HG02623 (cell line): ENCODE results near the gene TNNC1.

Experiments
- ATAC-seq: cut with Tn5 transposase; IDR thresholded peaks from one replicate; pipeline ENCODE4 v1.9.1; 2021; ENCODE audit warnings: moderate library complexity; ENCODE audit not compliant: unreplicated experiment

Gene TNNC1

DNA sequence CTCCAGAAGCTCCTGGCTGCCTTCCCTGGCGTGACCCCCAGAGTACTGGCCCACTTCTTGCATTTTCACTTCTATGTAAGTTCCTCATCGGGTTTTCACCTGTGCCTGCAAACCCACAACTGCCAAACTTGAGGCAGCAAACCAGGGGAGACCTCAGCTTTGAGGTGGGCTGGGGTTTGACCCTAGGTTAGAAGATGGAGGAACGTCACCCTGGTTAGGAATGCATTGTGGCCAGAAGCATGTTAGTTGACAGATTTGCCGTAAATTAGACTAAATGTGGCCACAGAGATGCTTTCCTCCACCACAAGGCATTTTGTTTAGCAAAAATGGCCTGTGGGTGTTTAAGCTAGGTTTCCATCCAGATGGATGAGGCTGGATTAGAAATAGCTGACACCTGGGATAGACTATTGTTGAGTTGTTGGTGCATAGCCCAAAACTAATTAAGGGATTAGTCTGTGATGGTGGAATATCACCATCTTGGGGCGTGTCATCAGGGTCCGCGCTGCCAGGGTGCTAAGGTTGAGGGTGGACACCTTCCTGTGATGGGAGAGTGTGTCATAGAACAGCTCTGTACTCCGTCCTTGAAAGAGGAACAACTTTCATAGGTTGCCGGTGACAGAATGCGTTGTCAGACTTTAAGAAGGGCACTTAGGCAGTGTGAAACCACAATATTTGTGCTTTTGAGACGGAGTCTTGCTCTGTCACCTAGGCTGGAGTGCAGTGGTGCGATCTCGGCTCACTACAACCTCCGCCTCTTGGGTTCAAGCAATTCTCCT is 5.1 kb upstream of the TNNC1 start:
- no peak for ATAC-seq

DNA sequence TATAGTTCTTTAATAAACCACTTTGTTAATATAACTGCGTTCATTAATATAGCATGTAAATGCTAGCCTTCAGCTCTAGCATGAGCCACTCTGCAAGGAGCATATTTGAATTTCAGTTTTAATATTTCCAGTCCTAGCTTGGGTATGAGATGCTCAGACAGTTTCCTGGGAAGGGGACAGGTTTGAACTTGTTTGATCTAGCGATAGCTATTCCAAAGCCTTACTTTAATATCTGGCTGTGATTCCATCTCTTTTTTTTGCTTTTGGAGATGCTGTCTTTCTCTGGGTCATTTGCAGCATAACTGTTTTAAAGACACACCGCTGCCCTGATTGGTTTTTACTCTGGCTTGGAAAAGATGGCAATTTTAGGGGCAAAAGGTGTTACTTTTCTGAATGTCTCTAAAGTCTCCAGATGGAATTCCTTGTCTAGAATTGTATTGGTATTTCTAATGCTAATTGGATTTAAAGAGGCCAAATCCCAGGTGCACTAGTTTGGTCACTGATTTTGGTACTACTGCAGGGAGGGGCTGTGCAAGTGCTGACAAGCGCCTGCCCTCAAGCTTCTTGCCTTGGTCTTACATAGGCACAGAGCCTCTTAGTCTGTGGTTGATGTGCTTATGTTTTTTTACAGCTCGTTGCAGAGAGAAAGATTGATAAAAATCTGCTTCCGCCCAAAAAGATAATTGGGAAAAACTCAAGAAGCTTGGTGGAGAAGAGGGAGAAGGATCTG is 4.4 kb upstream of the TNNC1 start:
- no peak for ATAC-seq

DNA sequence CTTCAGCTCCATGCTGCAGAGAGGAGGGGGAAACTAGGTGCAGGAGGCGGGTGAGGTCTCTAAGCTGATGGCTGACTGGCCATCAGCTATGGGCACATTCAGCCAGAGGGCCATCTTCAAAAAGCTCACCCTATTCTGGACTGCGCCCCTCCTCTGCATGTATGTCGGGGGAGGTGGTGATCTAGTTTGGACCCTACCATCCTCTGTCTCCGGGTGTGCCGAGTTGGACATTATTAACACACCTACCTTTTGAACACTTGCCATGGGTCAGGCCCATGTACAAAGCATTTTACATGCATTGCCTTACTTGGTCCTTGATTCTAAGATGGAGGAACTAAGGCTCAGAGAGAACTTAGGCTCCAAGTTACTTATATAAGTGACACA is 3.0 kb upstream of the TNNC1 start:
- no peak for ATAC-seq

DNA sequence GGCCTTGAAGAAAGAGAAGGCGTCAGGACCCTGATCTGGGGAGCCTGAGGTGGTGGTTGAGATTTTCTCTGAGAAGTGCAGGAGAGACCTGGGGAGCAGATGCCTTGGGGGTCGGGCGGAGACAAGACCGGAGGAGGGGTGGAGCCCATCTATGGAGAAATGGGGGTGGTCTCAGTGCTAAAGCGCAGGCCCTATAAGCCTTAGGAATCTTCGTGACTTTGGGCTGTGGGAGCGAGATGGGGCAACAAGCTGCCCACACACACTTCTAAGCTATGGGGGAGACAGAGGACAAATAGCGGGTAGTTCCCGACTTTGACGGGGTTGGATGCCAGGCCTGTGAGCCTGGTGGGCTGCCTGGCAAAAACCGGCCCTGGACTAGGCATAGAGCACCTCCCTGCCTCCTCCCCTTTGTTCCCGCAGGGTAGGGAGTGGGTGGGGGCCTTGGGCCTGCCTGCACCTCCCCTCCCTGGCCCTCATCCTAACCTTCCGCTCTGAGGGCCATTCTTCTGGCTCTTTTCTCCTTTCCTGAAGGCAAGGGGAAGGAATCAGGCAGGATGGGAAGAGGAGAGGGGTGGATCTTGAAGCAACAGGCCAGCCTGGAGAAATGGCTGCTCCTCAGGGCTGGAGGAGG is 2.4 kb upstream of the TNNC1 start:
- no peak for ATAC-seq

DNA sequence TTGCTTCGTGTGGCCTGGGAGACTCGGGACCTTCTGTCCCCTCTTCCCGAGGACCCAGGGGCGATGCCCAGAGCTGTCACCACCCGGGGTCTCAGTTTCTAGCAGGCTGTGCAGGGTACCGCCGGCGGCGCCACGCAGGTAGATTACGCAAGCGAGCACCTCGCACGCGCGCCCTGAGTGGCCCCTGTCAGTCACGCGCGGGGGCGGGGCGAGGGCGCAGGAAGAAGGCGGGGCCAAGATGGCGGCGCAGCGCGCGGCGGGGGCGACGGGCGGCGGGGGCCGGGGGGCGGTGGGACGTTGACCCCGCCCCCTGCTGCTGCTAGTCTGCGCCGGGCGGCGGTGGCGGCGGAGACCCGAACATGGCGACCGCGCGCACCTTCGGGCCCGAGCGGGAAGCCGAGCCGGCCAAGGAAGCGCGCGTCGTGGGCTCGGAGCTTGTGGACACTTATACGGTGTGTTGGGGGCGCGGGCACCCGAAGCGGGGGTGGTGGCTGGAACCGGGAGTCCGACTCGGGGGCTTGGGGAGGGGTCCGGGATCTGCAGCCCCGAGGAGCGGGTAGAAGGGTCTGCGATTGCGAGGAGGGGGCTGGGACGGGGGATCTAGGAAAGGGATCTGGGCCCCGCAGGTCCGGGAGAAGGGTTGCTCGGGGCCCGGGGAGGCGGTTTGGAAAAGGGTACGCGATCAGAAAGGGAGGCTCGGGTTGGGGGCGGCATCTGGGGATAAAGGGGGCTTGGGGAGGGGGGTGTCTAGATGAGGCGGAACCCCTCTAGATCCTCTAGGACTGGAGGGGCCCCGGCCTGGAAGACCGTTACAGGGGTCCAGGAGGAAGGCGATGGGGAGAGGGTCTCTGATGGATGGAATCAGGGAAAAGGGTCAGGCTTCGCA is 1.7 kb upstream of the TNNC1 start, which contains the start of gene NISCH:
Gene NISCH, plus strand, starts transcription at position 322 of the 886 bp plus-strand sequence. Its CDS starts 38 bp downstream, at position 360.
- peak; percentile 64 for ATAC-seq

DNA sequence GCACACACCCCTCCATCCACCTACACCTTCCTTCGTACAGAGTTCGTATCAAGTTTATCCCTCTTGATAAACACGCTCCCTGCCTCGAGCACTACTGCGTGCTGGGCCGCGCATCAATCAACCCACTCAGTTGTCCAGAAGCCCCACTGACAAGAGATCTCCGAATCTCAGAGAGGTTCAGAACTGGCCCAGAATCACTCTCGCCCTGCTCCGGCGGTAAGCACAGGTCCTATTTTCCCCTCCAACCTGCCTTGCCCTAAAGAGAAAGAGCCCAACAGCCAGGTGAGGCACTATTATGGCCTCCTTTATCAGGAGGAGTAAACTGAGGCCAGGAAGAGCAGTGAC is 1.1 kb upstream of the TNNC1 start:
- ATAC-seq: no peak

DNA sequence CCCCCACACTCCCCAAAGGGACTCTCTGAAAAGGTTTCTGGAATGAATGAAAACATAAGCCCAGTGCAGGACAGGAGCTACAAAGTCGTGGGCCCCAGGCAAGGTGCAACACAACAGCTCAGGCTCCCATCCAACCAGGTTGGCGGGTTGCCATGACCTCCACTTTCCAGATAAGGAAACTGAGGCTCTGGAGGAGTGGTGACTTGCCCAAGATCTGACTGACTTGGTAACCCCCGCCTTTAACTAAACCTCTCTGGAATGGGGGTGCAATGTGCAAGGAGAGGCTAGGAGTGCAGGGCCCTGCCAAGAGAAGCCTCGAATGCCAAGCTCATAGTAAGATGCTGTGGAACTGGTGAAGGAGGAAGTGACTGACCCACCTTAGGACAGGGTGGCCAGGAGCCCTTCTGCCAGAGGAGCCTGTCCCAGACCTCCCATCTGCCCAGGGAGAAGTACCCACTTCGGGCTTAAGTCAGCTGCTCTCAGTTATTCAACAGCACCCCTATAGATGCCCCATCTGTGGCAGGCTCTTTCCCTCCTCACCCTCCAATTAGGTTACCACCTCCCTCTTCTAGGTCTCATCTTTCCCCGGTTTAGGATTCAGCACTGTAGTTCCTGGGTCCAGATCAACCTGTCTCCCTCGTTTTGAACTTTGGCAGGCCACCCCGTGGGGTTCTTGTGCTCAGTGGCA is 553 bp upstream of the TNNC1 start:
- ATAC-seq: no peak

DNA sequence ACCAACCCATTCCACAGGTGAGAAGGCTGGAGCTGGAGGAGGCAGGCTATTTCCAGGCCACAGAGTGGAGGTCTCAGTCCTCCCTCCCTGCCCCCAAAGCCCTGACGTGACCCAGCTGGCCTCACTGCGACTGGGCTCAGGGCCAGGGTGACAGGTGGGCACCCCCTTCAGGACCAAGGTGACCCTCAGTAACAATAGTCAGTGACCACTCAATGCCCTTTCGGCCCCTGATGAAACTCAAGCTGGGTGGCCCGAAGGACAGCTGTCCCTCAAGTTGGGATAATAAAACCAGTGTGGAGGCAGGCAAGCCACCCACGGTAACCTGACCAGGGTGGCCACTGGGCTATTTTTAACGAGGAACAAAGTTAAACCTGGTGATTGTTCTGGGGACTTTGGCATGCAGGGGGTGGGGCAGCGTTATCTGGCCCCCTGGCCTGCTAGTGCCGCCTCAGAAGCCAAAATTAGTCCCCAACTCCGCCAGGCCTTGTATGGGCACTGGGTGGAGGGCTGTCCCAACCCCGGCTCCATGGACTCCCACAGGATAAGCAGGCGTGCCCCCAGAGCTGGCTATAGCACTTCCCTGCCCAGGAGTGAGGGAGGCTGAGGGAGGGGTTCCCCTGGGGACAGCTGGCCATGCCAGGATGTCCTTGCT is 1.1 kb downstream of the TNNC1 start:
- ATAC-seq: no peak

DNA sequence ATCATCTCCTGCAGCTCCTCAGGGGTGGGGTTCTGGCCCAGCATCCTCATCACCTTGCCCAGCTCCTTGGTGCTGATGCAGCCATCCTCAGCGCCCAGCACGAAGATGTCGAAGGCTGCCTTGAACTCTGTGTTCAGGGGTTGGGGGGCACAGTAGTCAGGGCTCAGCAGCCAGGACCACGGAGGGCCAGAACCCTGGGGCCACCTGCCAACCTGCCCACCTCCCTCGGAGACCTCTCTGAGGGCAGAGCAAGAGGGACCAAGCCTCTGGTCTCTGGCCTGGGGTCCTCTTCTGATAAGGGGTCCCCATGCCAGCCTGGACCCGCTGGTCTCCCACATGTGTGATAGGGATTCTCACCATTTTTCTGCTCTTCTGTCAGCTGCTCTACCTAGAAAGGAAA is 1.7 kb downstream of the TNNC1 start:
- ATAC-seq: no peak

DNA sequence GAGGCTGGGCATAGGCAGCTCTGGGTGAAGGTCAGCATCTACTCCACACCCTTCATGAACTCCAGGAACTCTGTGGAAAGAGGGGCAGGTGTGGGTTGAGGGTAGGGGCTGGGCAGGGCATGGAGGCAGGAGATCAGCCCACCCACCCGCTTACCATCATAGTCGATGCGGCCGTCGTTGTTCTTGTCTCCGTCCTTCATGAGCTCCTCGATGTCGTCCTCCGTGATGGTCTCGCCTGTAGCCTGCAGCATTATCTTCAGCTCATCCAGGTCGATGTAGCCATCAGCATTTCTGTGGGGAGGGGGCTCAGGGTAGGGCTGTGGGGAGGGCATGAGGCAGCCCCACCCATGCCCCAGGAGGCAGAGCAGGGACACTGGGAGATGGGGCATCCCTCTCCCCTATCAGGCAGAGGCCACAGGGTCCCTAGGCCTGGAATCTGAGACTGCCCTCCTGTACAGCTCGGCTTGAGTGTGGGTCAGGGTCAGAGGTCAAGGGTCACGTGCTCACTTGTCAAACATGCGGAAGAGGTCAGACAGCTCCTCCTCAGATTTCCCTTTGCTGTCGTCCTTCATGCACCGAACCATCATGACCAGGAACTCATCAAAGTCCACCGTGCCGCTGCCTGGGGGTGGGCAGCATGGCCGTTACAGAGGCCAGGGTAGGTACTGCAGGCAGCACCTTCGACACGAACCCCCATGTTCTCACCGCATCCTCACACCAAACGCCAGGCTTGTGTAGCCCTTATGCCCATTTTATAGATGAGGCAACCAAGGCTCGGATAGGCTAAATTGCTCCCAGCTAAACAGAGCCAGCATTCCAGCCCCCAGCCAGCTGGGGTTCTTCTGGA is 2.4 kb downstream of the TNNC1 start:
- ATAC-seq: no peak

DNA sequence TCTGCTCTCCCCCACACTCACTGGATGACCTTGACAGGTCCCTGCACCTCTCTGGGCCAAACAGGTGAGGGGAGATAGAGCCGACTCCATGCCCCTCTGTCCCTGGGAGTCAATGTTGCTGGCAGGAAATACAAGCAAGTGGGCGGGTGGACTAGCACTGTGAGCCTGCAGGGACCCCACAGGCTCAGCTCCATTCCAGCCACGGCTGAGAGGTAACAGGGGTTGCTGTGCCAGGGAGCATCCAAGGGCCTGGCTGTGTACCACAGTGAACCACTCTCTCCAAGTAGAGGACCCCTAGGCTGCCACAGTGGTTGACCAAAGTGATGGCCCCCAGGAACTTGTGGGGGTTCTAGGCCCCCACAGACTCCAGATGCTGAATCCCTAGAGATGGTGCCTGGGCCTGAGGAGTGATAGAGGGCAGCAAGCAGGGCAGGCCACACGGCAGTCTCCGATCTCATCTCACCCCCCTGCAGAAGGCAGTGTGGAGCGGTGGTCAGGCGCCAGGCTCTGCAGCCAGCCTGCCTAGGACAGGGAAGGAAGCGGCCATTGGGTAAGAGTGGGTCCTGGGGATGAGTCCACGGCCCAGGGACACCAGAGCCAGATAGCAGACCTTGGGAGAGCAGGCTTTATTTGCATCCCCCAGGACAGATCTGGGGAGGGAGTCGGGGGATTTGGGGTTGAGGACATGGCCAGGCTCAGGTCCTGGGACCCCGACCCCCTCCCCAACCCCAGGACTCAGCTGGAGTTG is 3.2 kb downstream of the TNNC1 start:
- no peak for ATAC-seq

DNA sequence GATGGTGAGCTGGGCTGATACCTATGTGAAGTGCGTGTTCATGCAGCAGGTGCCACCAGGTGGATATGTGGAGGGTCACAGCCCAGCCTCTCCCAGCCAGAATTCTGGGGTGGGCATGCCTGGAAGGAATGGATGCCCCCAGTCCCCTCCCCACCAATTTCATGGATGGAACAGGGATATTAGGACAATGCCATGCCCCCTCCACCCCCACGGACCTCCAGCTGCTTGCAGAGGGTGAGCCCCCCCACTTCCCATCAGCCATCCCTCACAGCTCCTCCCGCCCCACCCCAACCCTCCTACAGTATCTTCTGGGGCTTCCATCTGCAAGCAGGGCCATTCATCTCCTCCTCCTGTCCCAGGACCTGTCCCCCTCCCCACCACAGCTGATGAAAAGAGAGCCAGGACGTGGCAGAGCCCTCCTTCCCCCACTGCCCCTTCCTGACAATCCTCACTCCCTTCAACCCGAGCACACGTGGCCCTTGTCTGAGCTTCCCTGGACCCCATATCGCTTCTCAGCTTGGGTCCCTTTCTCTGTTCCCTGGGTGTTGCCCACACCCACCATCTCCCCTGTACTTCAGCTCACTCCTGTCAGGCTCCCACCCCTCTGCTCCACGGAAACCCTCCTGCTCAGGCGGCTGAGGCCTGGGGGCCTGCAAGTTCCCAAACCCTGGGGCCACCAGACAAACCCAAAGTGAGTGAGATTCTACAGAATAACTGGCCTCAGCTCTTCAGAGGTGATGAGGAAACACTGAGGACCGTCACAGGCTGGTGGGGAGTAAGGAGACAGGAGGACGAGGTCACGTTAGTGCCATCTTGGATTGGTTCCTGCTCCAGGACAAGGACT is 6.1 kb downstream of the TNNC1 start:
- no peak for ATAC-seq

DNA sequence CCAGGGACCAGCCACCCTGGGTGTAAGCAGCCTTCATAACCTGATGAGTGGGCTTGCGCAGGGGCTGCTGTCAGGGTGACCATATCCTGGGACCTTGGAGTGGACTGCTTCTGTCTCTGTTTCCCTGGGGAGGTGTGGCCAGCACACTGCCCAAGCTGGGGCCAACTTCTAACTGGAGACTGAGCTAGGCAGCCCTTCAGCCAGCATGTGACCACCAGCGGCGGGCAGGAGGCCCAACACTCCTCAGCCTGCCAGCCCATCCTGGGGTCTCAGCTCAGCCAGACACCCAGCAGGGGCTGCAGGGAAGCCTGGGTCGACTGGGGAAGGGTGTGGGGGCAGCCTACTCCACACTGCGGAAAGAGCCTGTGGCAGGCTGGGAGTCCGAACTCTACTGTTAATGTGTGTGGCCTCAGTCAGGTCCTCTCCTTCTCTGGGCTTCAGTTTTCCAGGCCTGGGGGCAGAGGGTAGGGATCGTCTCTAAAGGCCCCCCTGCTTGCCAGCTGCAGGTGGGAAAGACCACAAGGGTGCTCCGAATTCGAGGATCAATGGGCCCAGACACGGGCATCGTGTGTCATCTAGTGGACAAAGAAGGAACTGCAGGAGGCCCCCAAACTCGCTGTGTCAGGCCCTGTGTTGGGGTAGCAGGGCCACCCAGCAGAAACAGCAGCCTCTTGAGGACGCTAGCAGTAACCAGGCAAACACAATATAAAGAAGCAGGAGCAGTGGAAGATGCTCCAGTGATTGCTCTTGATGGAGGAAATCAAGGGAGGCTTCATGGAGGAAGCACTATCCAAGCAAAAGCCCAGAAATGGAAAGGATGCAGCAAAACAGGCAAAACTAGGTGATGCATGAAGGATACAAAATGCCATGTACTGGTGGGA is 7.0 kb downstream of the TNNC1 start:
- ATAC-seq: no peak

DNA sequence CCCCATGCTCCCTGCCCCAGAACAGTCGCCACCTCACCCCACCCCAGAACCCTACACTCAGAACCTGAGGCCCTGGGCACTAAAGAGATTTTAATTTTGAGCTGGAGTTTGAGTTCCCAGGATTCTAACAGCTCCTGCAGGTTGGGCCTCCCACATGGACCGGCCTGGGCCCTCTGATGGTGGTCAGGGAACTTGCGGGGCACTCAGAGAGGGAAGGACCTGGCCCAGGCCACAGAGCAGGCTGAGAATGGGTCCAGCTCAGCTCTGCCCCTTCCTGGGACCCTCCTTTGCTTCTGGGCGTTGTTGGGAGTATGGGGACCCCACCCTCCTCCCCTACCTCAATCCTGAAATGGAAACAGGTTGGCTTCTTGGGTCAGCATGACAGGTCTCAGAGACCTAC is 7.8 kb downstream of the TNNC1 start:
- no peak for ATAC-seq

DNA sequence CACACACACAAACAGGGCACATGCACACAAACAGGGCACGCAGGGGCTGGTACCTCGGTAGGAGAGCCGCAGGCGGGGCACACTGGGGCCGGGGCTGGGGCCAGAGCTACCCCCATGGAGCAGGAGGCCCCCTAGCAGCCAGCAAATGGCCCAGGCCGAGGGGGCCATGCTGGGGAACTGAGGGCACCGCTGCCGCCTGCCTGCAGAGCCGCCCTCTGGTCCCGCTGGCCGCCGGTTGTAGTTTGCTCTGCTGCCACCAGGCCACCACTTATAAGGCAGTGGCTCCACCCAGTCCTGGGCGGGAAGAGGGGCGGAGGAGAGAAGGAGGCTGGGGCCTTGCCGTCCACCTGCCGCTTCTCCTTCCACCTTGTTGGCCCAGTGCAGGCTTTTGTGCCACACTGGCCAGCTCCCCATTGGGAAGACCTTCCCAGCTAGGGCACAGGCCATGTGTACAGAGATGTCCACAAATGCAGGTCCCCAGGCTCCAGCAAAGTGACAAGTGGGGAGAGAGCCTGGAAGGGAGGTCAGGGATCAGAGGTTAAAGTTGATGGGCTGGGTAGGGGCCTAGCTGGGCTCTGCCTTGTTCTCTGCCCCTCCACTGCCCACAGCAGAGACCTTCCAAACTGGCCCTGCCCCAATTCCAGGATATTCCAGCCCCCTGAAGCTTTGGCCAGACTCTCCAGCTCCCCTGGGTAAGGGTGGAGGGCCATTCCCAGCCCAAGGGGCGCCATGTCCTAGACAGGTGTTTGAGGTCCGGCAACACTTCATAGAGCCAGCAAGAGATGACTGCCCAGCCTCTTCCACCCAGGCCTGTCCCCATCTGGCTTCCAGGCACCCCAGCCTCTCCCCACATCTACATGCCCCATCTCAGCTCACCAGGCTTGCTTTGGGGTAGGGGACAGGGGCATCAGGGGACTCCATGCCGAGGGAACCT is 8.7 kb downstream of the TNNC1 start, which contains the start of gene SEMA3G:
Gene SEMA3G, minus strand, starts transcription at position 244 of the 934 bp plus-strand sequence. Its CDS starts 76 bp downstream, at position 168.
- ATAC-seq: peak; percentile 88
